HG02981 (cell line): ENCODE results near the gene C9orf85.
"Not testable (repeated sequence)": the region's sequence is repeated elsewhere in the genome, so short reads cannot be mapped to it uniquely, and the experiment has no call there.

Experiments used
- ATAC-seq: cut with Tn5 transposase; IDR thresholded peaks from one replicate; pipeline ENCODE4 v1.9.1; 2021; ENCODE audit warnings: mild to moderate bottlenecking, moderate library complexity; ENCODE audit not compliant: unreplicated experiment

Gene C9orf85

GRCh38 chr9:71987471-71988371 lies 76.3 kb downstream of the C9orf85 start:
- ATAC-seq = no peak

DNA sequence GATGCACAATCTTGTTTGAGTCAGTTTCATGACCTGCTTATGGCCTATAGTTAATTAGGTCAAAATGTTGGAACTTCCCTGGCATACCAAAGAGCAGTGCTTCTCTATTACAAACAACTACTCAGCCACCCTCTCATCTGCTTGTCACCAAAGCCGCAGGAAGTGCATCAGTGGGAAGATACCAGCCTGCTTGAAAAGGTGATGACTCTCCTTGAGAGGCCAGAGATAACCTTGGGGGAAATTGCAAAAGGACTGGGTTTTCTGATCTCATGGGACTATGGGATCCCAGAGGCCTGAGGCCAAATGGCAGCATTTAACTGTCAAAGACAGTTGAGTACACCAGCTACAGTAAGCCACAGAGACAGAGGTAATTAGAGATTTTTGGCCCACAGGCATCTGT lies 79.0 kb downstream of the C9orf85 start:
- no peak for ATAC-seq

DNA sequence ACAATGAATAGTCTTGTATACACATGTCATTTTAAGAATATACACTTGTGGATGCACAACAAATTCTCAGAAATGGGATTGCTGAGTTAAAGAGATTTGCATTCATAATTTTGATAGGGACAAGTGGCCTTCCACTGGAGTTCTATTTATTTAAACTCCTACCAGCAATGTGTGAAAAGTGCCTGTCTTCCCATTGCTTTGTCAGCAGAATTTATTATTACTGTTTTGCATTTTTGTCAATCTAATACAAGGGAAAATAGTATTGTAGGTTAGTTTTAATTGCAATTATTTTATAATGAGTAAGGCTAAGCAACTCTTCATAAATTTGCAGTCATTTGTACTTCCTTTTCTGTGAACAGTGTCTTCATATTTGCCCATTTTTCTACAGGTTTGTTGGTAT lies 94.0 kb downstream of the C9orf85 start:
- no peak for ATAC-seq

- ATAC-seq = no peak
These were observed 95.1 kb downstream of the C9orf85 start for GRCh38 chr9:72006501-72006900.

- ATAC-seq = not testable (repeated sequence)
These were observed 96.3 kb downstream of the C9orf85 start for GRCh38 chr9:72007726-72008125.

GRCh38 chr9:72012646-72013045 lies 101.2 kb downstream of the C9orf85 start:
- ATAC-seq = no peak

DNA sequence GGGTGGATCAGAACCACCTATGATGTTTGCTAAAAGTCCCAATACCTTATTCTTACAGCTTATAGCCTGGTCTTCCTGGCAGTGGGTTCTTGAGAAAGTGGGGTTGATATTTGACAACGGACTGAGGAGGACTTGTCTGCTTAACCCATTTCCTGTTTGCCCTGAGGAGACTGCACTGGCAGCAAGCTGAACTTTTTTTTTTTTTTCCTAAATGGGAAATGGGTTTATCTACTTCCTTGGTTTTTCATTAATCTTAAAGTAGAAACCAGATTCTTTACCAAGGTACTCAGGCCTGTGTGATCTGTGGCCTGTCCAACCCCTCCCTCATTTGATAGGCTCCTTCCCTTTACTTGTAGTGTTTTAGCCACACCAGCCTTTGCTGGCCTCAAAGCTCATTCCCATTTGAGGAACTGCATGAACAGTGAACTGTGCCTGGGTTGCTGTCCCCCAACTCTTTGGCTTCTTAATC lies 101.9 kb downstream of the C9orf85 start:
- ATAC-seq = no peak

GRCh38 chr9:72022841-72023240 lies 111.4 kb downstream of the C9orf85 start:
- ATAC-seq = no peak
